Hepatocyte (in vitro differentiated cells): ENCODE measurements around the gene LPCAT3. TPM values are rescaled to one million over a fixed set of nuclear protein-coding genes. Genes with fewer than 3 reads are reported as not detected.

Experiments used
- DNase-seq: peaks from one replicate; pipeline ENCODE4 v3.0.0-alpha.2; 2016; ENCODE audit warnings: low spot score
- H2AFZ ChIP-seq: fragments of 200-600 bp; sonication (generic); 2 replicates; pipeline ENCODE4 v1.6.0; 2016; ENCODE audit warnings: antibody characterized with exemption, mild to moderate bottlenecking
- H3K27ac ChIP-seq: fragments of 200-600 bp; sonication (generic); 2 replicates; pipeline ENCODE4 v1.5.1; 2016; ENCODE audit warnings: mild to moderate bottlenecking
- H3K27me3 ChIP-seq: fragments of 200-600 bp; sonication (generic); 2 replicates; pipeline ENCODE4 v1.6.1; 2016
- H3K36me3 ChIP-seq: fragments of 200-600 bp; sonication (generic); replicated peaks from 2 replicates; pipeline ENCODE4 v1.5.1; 2016; ENCODE audit warnings: low read depth; ENCODE audit not compliant: insufficient read depth
- H3K4me1 ChIP-seq: fragments of 200-600 bp; sonication (generic); 2 replicates; pipeline ENCODE4 v1.5.1; 2016; ENCODE audit warnings: mild to moderate bottlenecking, moderate library complexity; ENCODE audit not compliant: insufficient read depth
- H3K4me2 ChIP-seq: fragments of 200-600 bp; sonication (generic); 2 replicates; pipeline ENCODE4 v1.6.0; 2016
- H3K4me3 ChIP-seq: fragments of 200-600 bp; sonication (generic); 2 replicates; pipeline ENCODE4 v1.5.1; 2016; ENCODE audit warnings: mild to moderate bottlenecking
- H3K79me2 ChIP-seq: fragments of 200-600 bp; sonication (generic); 2 replicates; pipeline ENCODE4 v1.6.0; 2017; ENCODE audit warnings: mild to moderate bottlenecking
- H3K9me2 ChIP-seq: fragments of 200-600 bp; sonication (generic); replicated peaks from 2 replicates; pipeline ENCODE4 v1.6.0; 2017; ENCODE audit warnings: mild to moderate bottlenecking; ENCODE audit not compliant: insufficient read depth
- H3K9me3 ChIP-seq: fragments of 200-600 bp; sonication (generic); 2 replicates; pipeline ENCODE4 v1.5.1; 2016; ENCODE audit warnings: low read depth, mild to moderate bottlenecking
- H4K20me1 ChIP-seq: fragments of 200-600 bp; sonication (generic); 2 replicates; pipeline ENCODE4 v1.6.0; 2016; ENCODE audit warnings: mild to moderate bottlenecking; ENCODE audit not compliant: insufficient read depth, poor library complexity, severe bottlenecking
- EZH2 ChIP-seq: fragments of 200-600 bp; sonication (generic); IDR thresholded peaks from 2 replicates; pipeline ENCODE4 v1.6.1; 2016; ENCODE audit warnings: antibody characterized with exemption, mild to moderate bottlenecking, borderline replicate concordance
- EZH2phosphoT487 ChIP-seq: fragments of 200-600 bp; sonication (generic); IDR thresholded peaks from one replicate; pipeline ENCODE4 v1.6.1; 2018; ENCODE audit warnings: antibody characterized with exemption, mild to moderate bottlenecking, low read depth, moderate library complexity; ENCODE audit not compliant: unreplicated experiment, severe bottlenecking
- WGBS: methylation state at CpG from one replicate; pipeline ENCODE4 v1.1.6; 2016; ENCODE audit warnings: low lambda C conversion rate; ENCODE audit errors: missing lambda C conversion rate; 5-methylcytosine and 5-hydroxymethylcytosine counted together
- polyA plus RNA-seq: library from polyadenylated mRNA; unstranded; fragments of >200 nt; fragmentation: Nextera tagmentation; extraction: Ambion mirVana; gene quantifications from 2 replicates; pipeline ENCODE4 v1.2.1, GENCODE V29; 2016
- total RNA-seq: library from RNA; depleted of rRNA; stranded (reverse); fragments of >200 nt; gene quantifications from 2 replicates; pipeline ENCODE4 v1.2.3, GENCODE V29; 2014
- TF ChIP-seq, protein P1 (sequence below): fragments of 200-600 bp; sonication (generic); IDR thresholded peaks from 2 replicates; pipeline ENCODE4 v1.5.1; 2016; ENCODE audit warnings: antibody characterized with exemption, mild to moderate bottlenecking; ENCODE audit not compliant: poor library complexity

Gene LPCAT3
- total and polyA plus RNA-seq, 2 experiments from 2014 or later: 78.6 to 119 TPM

DNA sequence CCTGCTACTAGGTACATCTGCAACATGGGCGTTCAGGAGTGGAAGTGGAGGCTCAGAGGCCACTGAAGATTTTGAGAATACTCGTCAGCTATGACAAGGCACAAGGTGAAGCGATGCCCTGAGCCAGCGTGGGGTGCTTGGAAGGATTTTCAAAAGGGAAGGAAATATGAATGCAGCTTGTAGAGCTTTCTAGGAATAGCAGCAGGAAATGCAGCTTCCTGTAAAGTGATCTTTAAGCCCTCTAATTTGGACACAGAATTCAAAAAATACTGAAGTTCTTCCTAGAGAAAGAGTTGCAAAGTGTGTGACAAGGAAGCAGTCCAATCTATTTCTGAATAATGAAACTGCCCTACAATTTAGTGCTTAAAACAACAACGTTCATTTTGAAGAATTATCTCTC, 29.0 kb upstream of the LPCAT3 start:
- Histone ChIP-seq H2AFZ (no peak overlapping the region), H3K4me1 (no peaks in the 10 kb centered on the region), H3K27ac (no peak overlapping the region), H4K20me1 (no peaks in the 10 kb centered on the region), H3K9me2 (no peaks in the 10 kb centered on the region), H3K4me2 (no peak overlapping the region), H3K79me2 (no peaks in the 10 kb centered on the region), H3K4me3 (no peak overlapping the region), H3K36me3 (no peaks in the 10 kb centered on the region), H3K9me3 (no peaks in the 10 kb centered on the region), H3K27me3 (no peaks in the 10 kb centered on the region)
- no peak for TF ChIP-seq EZH2phosphoT487
- TF ChIP-seq, protein P1, sequence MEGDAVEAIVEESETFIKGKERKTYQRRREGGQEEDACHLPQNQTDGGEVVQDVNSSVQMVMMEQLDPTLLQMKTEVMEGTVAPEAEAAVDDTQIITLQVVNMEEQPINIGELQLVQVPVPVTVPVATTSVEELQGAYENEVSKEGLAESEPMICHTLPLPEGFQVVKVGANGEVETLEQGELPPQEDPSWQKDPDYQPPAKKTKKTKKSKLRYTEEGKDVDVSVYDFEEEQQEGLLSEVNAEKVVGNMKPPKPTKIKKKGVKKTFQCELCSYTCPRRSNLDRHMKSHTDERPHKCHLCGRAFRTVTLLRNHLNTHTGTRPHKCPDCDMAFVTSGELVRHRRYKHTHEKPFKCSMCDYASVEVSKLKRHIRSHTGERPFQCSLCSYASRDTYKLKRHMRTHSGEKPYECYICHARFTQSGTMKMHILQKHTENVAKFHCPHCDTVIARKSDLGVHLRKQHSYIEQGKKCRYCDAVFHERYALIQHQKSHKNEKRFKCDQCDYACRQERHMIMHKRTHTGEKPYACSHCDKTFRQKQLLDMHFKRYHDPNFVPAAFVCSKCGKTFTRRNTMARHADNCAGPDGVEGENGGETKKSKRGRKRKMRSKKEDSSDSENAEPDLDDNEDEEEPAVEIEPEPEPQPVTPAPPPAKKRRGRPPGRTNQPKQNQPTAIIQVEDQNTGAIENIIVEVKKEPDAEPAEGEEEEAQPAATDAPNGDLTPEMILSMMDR: no peak
- TF ChIP-seq EZH2: no peak
- WGBS: 91% methylated on average over 5 of the region's 5 CpGs
- no peak for DNase-seq

DNA sequence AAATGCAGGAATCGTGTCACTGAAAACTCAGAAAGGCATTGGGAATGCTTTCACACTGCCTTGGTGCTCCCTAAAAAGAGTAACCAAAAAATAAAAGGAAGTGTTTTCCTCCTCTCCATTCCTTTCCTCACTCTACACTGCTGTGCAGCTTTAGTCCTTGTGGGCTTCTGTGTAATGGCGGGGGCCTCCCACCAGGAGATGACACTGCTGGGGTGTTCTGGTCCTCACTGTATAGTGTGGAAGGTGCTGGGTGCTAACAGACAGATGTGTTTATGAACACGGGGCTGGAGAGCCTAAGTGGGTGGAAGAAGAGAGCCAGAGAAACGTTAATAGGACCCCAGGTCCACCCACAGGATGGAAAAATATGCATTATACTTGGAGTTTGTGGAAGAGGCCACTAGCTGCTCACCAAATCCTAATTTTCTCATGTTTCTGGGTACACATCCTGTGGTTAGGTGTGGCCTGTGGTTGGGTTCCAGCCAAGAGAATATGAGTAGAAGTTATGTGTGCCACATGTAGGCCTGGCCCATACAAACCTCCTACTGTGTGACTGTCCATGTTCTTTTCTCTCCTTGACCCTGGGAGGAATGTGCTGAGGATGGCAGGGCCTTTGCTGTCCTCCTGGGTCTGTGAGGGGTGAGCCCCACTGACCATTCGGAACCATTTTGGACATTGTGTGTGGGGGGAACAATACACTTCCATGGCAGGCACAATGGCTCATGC, 28.3 kb upstream of the LPCAT3 start:
- H3K27me3 ChIP-seq: no peaks in the 10 kb centered on the region
- H3K4me2 ChIP-seq: no peak overlapping the region
- TF ChIP-seq, protein P1: no peak
- TF ChIP-seq EZH2 (no peak), EZH2phosphoT487 (no peak)
- no peaks in the 10 kb centered on the region for H3K79me2 ChIP-seq
- WGBS: 89% methylated on average over 5 of the region's 5 CpGs
- H3K9me3 ChIP-seq: no peaks in the 10 kb centered on the region
- H3K4me1 ChIP-seq: no peaks in the 10 kb centered on the region
- H3K27ac ChIP-seq: no peak overlapping the region
- H3K9me2 ChIP-seq: no peaks in the 10 kb centered on the region
- no peak overlapping the region for H3K4me3 ChIP-seq
- no peak overlapping the region for H2AFZ ChIP-seq
- no peak for DNase-seq
- H3K36me3 ChIP-seq: no peaks in the 10 kb centered on the region
- H4K20me1 ChIP-seq: no peaks in the 10 kb centered on the region

DNA sequence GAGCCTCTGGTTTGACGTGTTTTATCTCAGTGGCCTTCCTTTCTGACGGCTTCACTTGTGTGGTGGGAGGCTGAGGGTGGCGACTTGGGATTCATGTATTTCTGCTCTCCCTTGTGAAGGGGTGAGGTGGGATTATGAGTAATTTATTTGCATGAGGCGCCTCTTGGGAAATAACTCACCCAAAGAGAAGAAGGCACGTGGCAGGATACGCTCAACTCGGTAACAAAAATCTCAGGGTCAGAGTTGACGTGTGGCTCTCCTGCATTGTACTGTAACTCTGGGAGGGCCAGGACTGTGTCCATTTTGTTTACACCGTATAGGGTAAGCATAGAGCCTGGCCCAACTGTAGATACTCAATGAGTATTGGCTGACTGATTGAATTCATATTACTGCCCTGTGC, 27.6 kb upstream of the LPCAT3 start:
- Histone ChIP-seq H3K27me3 (no peaks in the 10 kb centered on the region), H3K9me3 (no peaks in the 10 kb centered on the region), H3K36me3 (no peaks in the 10 kb centered on the region), H3K4me2 (no peak overlapping the region), H4K20me1 (no peaks in the 10 kb centered on the region), H3K79me2 (no peaks in the 10 kb centered on the region), H2AFZ (no peak overlapping the region), H3K9me2 (no peaks in the 10 kb centered on the region), H3K4me3 (no peak overlapping the region), H3K4me1 (no peaks in the 10 kb centered on the region), H3K27ac (no peak overlapping the region)
- DNase-seq: no peak
- 94% methylated on average over 9 of the region's 9 CpGs for WGBS
- TF ChIP-seq EZH2 (no peak), EZH2phosphoT487 (no peak)
- TF ChIP-seq, protein P1: no peak
